A673 (cell line): ENCODE measurements around the gene SCN2A.

Experiments
- CTCF ChIP-seq: fragments of 300-800, 200-600 bp; sonication (generic); conservative IDR thresholded peaks from 2 replicates; pipeline ENCODE4 v1.5.1; 2017; ENCODE audit warnings: low read depth, mild to moderate bottlenecking, antibody characterized with exemption, low read length, moderate library complexity, mixed read lengths
- EZH2 ChIP-seq: fragments of 200-600 bp; sonication (generic); IDR thresholded peaks from 2 replicates; pipeline ENCODE4 v1.6.1; 2017; ENCODE audit warnings: borderline replicate concordance, low read depth, mild to moderate bottlenecking, mixed read lengths, antibody characterized with exemption, low read length; ENCODE audit not compliant: poor library complexity, severe bottlenecking

- TF ChIP-seq CTCF (no peak), EZH2 (no peak)
These were observed 130.1 kb downstream of the SCN2A start for GRCh38 chr2:165369131-165369897.
